Measurements from ENCODE around the gene ANAPC16.
"Not testable (repeated sequence)": the region's sequence is repeated elsewhere in the genome, so short reads cannot be mapped to it uniquely, and the experiment has no call there.

ANAPC16 gene

GRCh38 chr10:72277340-72277995, 61.7 kb downstream of the ANAPC16 start:
- Histone ChIP-seq H3K9me3 (ENCODE audit: control insufficient read depth in 1 of 2, low read length in 2 of 2) (no peaks in the 10 kb centered on the region), H3K27ac (ENCODE audit: low read depth, low read length) (no peak overlapping the region), H3K4me1 (ENCODE audit: control insufficient read depth in 1 of 2, insufficient read depth in 2 of 2, low read length in 2 of 2) (peaks cover 41 to 42% of the 10 kb centered on the region in 2 donors), H3K36me3 (ENCODE audit: control insufficient read depth in 1 of 2, insufficient read depth in 2 of 2, low read length in 2 of 2) (peaks cover 11% of the 10 kb centered on the region in 2 donors), H3K9ac (ENCODE audit: low read depth in 1 of 2, low read length in 2 of 2) (no peak overlapping the region), H3K4me3 (ENCODE audit: low read depth in 1 of 2, low read length in 2 of 2) (no peak overlapping the region), H3K27me3 (ENCODE audit: control insufficient read depth in 1 of 2, insufficient read depth in 2 of 2, low read length in 2 of 2) (no peaks in the 10 kb centered on the region)

GRCh38 chr10:72277996-72278667, 62.3 kb downstream of the ANAPC16 start:
- H3K4me3 ChIP-seq (ENCODE audit: low read depth in 1 of 2, low read length in 2 of 2) = no peak overlapping the region
- no peak overlapping the region for H3K9ac ChIP-seq (ENCODE audit: low read depth in 1 of 2, low read length in 2 of 2)
- H3K27me3 ChIP-seq (ENCODE audit: control insufficient read depth in 1 of 2, insufficient read depth in 2 of 2, low read length in 2 of 2) = no peaks in the 10 kb centered on the region
- H3K36me3 ChIP-seq (ENCODE audit: control insufficient read depth in 1 of 2, insufficient read depth in 2 of 2, low read length in 2 of 2) = peaks cover 11% of the 10 kb centered on the region in 2 donors
- H3K4me1 ChIP-seq (ENCODE audit: control insufficient read depth in 1 of 2, insufficient read depth in 2 of 2, low read length in 2 of 2) = peaks cover 38% of the 10 kb centered on the region in 2 donors
- H3K9me3 ChIP-seq (ENCODE audit: control insufficient read depth in 1 of 2, low read length in 2 of 2) = no peaks in the 10 kb centered on the region
- no peak overlapping the region for H3K27ac ChIP-seq (ENCODE audit: low read depth, low read length)

- no peak overlapping the region for H3K9ac ChIP-seq (ENCODE audit: low read depth in 1 of 2, low read length in 2 of 2)
- no peaks in the 10 kb centered on the region for H3K9me3 ChIP-seq (ENCODE audit: control insufficient read depth in 1 of 2, low read length in 2 of 2)
- H3K27ac ChIP-seq (ENCODE audit: low read depth, low read length) = no peak overlapping the region
- peaks cover 11% of the 10 kb centered on the region in 2 donors for H3K36me3 ChIP-seq (ENCODE audit: control insufficient read depth in 1 of 2, insufficient read depth in 2 of 2, low read length in 2 of 2)
- H3K4me3 ChIP-seq (ENCODE audit: low read depth in 1 of 2, low read length in 2 of 2) = no peak overlapping the region
- peaks cover 38% of the 10 kb centered on the region in 2 donors for H3K4me1 ChIP-seq (ENCODE audit: control insufficient read depth in 1 of 2, insufficient read depth in 2 of 2, low read length in 2 of 2)
- no peaks in the 10 kb centered on the region for H3K27me3 ChIP-seq (ENCODE audit: control insufficient read depth in 1 of 2, insufficient read depth in 2 of 2, low read length in 2 of 2)
Measured at GRCh38 chr10:72278668-72279393, 63.0 kb downstream of the ANAPC16 start.

GRCh38 chr10:72279587-72279986, 63.8 kb downstream of the ANAPC16 start:
- not testable (repeated sequence) for H3K9ac ChIP-seq (ENCODE audit: low read depth in 1 of 2, low read length in 2 of 2)

GRCh38 chr10:72283131-72283530, 67.3 kb downstream of the ANAPC16 start:
- Histone ChIP-seq H3K9ac (ENCODE audit: low read depth in 1 of 2, low read length in 2 of 2) (no peak overlapping the region), H3K27me3 (ENCODE audit: control insufficient read depth in 1 of 2, insufficient read depth in 2 of 2, low read length in 2 of 2) (no peaks in the 10 kb centered on the region), H3K4me1 (ENCODE audit: control insufficient read depth in 1 of 2, insufficient read depth in 2 of 2, low read length in 2 of 2) (peaks cover 3 to 5% of the 10 kb centered on the region in 2 donors), H3K4me3 (ENCODE audit: low read depth in 1 of 2, low read length in 2 of 2) (no peak overlapping the region), H3K27ac (ENCODE audit: low read depth, low read length) (no peak overlapping the region), H3K36me3 (ENCODE audit: control insufficient read depth in 1 of 2, insufficient read depth in 2 of 2, low read length in 2 of 2) (no peaks in the 10 kb centered on the region), H3K9me3 (ENCODE audit: control insufficient read depth in 1 of 2, low read length in 2 of 2) (no peaks in the 10 kb centered on the region)

More at GRCh38 chr10:72279587-72279986, 63.8 kb downstream of the ANAPC16 start:
- not testable (repeated sequence) for H3K27ac ChIP-seq (ENCODE audit: low read depth, low read length); H3K27me3 ChIP-seq (ENCODE audit: control insufficient read depth in 1 of 2, insufficient read depth in 2 of 2, low read length in 2 of 2); H3K4me3 ChIP-seq (ENCODE audit: low read depth in 1 of 2, low read length in 2 of 2); H3K9me3 ChIP-seq (ENCODE audit: control insufficient read depth in 1 of 2, low read length in 2 of 2)
- peaks cover 8 to 11% of the 10 kb centered on the region in 2 donors for H3K36me3 ChIP-seq (ENCODE audit: control insufficient read depth in 1 of 2, insufficient read depth in 2 of 2, low read length in 2 of 2)
- H3K4me1 ChIP-seq (ENCODE audit: control insufficient read depth in 1 of 2, insufficient read depth in 2 of 2, low read length in 2 of 2) = peaks cover 36 to 38% of the 10 kb centered on the region in 2 donors

All from duodenal mucosa (tissue), 2 donors.